Measurements from ENCODE around the gene ZNF446.
A peak's percentile ranks its signal among the peaks of the same experiment; 100 is the strongest.
"Not testable (repeated sequence)": the region's sequence is repeated elsewhere in the genome, so short reads cannot be mapped to it uniquely, and the experiment has no call there.

The ZNF446 gene

DNA sequence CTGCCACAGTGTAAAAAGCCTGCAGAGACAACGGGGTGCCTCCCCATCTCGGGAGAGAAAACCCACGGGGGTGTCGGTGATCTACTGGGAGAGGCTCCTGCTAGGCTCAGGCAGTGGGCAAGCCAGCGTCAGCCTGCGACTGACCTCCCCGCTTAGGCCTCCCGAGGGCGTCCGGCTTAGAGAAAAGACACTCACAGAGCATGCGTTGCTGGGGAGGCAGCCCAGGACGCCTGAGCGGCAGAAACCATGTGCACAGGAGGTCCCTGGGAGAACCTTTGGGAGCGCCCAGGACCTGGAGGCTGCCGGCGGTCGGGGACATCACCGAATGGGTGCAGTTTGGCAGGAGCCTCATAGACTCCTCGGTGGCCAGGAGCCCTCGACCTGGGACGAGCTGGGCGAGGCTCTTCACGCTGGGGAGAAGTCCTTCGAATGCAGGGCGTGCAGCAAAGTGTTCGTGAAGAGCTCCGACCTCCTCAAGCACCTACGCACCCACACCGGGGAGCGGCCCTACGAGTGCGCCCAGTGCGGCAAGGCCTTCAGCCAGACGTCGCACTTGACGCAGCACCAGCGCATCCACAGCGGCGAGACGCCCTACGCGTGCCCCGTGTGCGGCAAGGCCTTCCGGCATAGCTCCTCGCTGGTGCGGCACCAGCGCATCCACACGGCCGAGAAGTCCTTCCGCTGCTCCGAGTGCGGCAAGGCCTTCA, 5.2 kb upstream of the ZNF446 start:
- DNase-seq = not testable (repeated sequence)

DNA sequence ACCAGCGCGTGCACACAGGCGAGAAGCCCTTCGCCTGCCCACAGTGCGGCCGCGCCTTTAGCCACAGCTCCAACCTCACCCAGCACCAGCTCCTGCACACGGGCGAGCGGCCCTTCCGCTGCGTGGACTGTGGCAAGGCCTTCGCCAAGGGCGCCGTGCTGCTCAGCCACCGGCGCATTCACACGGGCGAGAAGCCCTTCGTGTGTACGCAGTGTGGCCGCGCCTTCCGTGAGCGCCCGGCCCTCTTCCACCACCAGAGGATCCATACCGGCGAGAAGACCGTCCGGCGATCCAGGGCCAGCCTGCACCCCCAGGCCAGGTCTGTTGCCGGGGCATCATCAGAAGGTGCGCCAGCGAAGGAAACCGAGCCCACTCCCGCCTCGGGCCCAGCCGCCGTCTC, 4.4 kb upstream of the ZNF446 start:
- no peak for DNase-seq

DNA sequence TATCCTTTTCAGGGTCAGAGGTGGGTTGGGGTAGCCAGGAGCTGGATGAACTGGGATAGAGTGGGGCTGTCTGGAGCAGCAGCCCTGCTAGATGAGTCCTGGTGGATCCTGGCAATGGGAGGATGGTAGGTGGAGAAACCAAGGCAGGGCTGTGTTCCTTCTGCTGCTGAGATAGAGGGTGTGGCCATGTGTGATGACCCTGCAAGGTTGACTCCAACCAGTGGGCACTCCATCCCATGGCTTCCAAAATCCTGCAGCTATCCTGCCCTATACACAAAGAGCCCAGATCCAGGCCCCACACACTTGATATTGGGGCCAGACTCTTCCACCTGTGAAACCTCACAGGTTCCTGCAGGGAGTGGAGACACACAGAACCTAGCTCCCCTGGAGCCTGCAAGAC, 2.4 kb upstream of the ZNF446 start:
- no peak for DNase-seq

DNA sequence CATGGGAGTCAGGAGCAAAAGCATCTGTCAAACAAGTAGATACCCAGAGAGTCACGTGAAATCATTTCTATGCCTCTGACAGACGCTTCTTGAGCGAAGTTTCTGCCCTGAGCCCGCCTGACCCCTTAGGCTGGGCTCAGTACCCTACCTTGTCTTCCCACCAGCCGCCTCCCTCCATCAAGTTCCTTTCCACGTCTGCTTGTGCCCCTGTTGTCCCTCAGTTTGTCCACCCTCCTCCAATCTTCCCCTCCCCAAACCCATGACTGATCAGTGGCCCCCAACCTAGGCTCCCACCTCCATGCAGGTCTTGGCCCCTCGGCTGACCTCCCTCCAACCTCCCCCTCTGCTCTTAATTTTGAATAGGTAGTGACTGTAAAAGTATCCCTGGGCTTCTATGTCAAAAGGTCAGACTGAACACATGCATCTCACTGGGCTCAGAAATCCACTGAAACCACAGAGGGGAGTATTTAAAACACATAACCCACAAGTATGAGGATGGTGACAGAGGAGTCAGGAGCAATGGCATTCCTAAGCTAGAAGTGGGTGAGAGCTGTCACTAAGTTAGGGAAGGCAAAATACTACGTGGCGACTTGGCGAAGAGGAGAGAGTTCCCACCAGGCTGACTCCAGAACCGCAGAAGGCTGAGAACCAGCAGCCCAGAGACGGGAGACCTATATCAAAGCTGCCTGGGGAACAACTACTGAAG, 1.7 kb upstream of the ZNF446 start:
- no peak for DNase-seq

DNA sequence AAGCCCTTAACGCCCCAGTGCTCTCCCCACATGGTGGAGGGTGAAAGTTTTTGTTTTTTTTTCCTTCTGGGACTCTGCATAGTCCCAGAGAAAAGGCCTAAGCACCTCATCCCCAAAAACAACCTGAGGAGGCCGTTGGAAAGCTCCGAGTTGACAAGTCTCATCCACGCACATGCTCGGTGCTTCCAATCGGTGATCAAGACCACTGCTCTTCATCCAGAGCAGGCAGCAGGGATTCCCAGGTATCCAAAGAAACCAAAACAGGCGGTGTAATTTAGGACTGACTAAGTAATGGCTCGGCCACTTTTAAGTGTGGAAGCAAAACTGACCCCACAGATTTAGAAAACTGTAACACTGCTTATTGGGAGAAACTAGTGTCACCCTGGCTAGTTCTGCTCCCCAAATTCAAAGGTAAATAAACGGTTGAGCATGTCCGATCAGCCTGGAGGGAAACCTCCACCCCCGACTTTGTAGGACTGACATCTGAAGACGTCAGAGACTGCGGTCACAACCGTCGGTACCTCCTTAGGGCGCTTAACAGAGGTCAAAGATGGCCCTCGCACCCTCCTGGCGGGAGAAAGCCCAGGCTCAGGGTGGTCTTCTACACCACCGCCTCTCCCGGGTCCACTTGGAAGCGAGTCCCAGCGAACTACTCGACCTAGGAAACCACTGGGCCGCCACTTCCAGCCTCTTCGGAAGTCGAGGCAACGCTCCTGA, 997 bp upstream of the ZNF446 start:
- no peak for DNase-seq

DNA sequence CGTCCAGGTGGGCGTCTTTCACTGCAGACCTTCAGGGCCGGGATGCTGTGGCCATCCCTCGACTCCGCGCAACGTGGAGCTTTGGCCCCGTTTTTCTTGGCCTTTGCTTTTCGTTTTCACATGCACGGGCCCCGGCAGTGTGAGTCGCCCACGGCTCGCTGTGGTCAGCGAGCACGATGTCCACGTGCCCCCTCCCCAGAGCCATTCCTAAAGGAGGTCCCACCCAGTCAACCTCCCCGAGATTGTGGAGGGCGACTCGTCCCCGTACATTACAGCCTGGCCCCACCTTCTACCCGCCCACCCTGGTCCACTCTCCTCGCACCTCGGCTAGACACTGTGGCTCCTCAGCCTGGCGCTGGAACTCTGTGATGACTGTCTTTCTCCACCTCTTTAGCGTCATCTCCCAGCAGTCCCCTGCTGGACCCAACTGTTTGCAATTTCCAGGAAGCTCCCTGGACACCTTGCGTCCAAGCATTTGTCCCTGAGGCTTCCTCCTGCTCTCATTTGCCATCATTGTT, 405 bp downstream of the ZNF446 start:
- no peak for DNase-seq

DNA sequence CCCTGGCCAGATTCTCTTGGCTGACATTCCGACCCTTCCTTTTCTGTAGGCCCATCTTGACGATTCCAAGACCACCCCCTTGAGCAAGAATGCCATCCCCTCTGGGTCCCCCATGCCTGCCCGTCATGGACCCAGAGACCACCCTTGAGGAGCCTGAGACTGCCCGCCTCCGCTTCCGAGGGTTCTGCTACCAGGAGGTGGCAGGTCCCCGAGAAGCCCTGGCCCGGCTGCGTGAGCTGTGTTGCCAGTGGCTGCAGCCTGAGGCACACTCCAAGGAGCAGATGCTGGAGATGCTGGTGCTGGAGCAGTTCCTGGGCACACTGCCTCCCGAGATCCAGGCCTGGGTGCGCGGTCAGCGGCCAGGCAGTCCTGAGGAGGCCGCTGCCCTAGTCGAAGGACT, 978 bp downstream of the ZNF446 start:
- DNase-seq = no peak

DNA sequence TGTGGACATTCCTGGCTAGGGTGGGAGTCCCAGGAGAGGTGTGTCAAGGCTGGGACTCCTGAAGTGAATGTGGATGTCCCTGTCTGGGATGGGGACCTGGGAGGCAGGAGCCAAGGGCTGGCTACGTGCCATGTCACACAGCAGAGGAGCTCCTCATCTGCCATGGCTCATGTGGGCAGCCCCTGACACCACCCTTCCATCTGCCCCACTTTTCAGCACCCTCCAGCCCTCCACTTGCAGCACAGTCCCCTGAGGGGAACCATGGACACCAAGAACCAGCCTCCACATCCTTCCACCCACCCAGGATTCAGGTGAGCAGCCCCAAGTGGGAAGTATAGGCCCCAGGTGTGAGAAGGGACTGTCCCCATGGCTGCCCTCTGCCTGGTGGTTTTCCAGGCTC, 1.7 kb downstream of the ZNF446 start:
- DNase-seq = no peak

DNA sequence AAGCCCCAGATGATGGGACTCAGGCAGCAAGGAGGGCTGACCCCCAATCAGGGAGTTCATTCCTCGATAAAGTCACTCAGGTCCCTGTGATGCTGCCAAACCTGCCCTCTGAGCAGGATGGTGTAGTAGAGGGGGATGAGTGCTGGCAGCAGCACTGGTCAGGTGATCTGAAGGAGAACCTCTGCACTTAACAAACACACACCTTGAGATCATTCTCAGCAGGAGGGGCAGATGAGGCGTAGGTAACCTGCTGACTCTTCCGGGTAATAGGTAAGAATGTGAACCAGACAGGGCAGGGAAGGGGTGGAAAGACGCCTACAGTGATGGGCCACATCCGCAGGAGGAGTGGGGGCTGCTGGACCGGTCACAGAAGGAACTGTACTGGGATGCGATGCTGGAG, 3.2 kb downstream of the ZNF446 start:
- DNase-seq = no peak

DNA sequence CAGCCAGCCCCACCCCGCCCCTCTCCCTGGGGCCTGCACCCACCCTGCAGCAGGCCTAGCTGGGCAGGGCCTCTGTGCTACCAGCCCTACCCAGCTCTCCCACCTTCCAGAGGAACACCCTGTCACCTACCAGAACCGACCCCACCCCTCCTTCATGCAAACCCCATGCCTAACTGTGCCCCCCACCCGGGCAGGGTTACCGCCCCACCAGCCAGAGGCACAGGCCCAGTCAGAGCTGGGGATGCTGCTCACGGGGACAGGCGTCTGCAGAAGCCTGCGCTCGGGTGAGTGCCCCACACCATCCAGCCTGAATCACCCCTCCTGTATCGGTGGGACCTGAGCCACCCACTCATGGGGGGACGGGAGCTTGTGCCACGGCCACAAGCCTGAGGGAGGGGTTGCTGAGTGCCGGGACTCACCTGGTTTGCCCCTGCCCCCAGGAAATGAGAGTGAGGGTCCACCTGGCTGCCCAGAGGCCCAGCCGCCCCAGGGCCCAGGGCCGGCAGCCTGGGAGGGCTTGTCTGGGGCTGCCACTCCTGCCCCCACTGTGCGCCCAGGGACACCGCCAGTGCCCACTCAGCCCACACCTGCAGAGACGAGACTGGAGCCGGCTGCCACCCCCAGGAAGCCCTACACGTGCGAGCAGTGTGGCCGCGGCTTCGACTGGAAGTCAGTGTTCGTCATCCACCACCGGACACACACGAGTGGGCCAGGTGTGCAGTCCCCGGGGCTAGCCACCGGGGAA, 3.8 kb downstream of the ZNF446 start:
- DNase-seq = no peak

DNA sequence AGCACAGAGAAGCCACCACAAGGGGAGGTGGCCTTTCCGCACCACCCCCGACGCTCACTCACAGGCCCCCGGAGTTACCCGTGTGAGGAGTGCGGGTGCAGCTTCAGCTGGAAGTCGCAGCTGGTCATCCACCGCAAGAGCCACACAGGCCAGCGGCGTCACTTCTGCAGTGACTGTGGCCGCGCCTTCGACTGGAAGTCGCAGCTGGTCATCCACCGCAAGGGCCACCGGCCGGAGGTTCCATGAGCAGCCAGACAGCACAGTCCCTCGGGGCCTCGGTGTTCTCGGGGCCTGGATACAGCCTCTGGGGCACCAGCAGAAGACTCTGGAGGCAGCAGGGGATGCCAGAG, 4.3 kb downstream of the ZNF446 start:
- DNase-seq = no peak

DNA sequence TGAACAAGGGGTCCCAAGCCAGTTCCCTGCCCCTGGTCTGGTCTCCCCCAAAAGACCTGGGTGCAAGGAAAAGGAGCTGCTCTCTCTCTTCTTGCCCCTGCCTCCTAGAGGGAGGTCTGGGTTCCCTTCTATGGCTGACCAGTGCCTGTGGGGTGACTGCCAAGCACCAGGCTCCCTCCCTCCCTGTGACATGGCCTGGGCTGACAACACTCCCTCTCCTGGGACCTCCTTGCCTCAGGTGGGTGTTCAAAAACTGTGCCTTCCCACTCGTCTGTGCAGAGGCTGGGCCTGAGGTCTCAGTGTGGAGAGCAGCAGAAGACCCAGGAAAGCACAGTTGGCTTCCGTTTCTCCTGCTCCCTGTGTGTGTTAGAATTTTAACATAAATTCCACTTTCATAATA, 4.7 kb downstream of the ZNF446 start:
- DNase-seq = no peak

DNA sequence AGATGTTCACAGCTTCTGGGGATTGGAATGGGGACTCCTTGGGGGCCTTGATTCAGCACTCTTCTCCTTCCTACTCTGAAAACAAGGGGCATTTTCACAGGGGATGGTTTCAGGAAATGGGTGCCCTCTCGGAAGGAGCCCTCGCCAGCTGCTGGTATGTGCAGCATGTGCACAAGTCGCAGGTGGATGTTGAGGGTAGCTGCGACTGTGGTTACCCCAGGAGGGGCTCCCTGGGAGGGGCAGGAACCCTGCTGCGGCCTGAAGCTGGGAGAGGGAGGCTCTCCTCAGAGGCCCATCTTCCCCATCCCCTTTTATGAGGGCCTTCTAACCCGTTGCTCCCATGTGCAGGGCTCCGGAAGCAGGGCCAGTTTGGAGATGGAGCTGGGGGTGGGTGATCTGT, 6.2 kb downstream of the ZNF446 start:
- DNase-seq = no peak

DNA sequence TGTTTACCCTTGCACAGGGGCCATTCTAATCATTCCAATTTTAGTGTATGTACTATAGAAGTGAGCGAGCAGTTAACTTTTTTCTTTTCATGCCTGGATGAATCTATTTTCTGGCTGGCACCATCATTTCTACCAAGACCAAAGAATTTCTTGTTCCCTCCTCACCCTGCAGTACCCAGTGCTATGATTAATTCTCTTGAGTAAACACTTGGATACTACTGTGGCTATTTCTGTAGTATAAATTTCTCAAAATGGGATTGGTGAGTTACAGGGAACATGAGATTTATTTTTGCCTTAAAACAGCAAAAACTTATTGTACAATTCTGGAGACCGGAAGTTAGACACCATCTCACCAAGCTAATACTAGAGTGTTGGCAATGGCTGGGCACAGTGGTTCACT, 7.6 kb downstream of the ZNF446 start:
- no peak for DNase-seq

DNA sequence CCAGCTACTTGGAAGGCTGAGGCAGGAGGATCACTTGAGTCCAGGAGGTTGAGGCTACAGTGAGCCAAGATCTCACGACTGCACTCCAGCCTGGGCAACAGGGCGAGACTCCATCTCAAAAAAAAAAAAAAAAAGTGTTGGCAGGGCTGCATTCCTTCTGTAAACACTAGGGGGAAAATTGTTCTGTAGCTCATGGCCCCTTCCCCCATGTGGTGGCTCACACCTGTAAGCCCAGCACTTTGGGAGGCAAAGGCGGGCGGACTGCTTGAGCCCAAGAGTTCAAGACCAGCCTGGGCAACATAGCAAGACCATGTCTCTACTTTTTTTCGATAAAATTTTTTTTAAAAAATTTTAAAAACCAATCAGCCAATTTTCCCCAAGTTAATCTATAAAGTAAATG, 8.2 kb downstream of the ZNF446 start:
- not testable (repeated sequence) for DNase-seq

DNA sequence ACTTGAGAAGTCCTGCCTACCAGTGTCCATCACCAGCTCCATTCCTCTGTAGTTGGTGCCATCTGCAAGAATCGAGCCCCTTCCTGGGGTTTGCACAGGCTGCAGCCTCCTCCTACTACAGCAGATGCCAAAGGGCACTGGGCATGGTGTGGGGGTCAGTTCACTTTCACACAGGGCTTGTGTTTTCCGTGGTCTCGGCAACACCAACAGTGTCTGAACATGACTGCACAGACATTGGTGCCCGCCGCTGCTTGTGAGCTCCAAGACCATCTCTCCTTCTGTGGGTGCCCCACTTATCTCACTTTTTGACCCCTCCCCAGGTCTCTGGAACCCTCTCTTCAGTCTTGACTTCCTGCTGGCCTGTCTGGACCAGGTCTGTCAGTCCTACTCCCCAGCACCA, 15.2 kb downstream of the ZNF446 start:
- DNase-seq = no peak

DNA sequence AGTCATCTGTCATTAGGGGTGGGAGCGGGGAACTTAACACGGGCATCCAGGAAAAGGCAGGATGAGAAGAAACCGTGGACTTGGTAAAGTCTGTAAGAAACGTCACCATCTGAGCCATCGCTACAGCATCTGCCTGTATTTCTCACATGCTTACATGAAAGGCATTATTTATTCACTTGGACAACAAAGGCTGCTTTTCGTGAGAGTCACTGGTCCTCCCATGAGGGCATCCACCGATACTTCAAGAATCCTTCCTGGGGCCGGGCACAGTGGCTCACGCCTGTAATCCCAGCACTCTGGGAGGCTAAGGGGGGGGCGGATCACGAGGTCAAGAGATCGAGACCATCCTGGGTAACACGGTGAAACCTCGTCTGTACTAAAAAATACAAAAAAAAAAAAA, 16.1 kb downstream of the ZNF446 start:
- no peak for DNase-seq

DNA sequence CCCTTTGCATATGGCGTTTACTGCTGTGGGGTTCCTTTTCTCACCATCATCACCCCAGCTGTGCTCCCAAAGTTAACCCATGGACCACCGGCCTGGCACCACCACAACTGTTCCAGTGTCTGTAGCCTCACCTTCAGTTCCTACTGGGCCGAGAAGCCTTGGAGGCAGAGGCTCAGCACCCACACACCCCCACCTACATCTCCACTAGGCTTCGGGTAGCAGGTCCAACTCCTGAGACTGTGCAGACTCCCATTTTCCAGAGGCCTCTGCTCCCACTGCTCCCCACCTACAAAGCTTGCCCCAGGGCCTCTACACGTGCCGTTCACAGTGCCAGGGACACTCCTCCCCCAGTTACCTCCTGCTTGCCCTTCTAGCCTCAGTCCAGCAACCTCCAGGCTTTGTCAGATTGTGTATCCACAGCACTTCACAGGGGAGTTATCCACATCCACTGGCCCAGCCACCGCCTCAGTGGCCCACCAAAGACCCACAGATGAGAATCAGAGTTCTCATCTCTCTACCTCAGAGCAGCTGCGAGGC, 21.6 kb downstream of the ZNF446 start:
- DNase-seq = no peak

DNA sequence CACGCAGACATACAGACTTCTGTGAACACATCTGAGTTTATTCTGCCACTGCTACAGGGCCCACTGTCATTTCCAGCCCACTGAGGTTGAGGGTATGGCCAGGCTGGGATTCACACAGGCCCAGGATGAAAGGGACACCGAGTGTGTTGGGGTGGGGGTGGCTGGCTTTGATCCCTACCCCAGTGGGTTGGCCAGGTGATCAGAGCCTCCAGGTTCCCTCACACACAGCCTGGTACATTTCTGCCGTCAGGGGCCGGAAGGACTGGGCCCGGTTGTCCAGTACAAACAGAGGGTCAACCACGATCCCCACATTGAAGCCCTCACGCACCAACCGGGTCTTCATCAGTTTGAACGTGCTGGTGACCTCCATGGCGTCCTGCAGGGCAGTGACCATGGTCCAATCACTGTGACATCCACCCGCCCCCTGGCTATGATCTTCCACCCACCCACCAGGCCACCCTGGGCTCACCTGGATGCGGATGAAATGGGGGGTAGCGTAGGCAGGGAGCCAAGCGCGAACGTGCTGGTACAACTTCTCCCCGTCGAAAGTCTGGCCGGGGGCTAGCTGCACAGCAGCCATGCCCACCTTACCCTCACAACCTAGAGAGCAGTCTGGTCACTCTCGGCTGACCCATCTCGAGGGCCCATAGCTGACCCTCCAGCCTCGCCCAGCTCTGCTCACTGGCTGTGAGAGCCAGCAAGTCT, 22.3 kb downstream of the ZNF446 start:
- DNase-seq = no peak

DNA sequence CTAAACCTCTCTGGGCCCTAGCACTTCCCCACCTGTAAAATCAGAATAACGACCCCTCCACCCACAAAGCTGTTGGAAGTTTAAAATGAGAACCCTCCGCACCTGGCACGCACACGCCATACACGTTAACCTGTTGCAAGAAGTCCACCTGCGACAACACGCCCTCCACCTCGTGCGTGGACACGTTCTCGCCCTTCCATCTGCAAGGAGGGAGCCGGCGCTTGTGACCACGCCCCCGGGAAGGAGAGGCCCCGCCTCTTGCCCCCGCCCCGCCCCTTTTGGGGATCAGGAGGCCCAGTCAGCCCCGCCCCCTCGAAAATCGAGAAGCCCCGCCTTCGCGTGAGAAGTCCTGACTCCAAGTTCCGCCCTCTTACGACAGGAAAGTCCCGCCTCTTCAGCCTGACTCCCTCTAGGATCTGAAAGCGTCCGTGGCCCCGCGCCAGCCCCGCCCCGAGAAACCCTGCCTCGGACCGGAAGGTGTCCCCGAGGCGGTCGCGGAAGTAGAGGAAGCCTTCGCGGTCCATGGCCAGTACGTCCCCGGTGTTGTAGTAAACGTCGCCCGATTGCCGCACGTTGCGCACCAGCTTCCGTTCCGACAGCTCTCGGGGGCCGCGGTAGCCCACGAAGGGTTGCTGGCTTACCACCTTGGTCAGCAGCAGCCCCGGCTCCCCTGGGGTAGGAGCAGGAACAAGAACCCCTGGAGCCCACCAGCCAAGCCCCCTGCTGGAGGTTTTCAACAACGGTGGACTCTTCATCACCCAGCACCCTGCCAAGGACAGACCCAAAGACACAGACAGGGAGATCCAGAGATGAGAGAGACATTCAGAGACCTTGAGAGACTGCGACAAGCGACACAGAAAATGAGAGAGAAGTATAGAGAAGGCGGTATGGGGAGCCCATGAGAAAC, 23.1 kb downstream of the ZNF446 start:
- peak; percentile 99 to 100 for DNase-seq

DNA sequence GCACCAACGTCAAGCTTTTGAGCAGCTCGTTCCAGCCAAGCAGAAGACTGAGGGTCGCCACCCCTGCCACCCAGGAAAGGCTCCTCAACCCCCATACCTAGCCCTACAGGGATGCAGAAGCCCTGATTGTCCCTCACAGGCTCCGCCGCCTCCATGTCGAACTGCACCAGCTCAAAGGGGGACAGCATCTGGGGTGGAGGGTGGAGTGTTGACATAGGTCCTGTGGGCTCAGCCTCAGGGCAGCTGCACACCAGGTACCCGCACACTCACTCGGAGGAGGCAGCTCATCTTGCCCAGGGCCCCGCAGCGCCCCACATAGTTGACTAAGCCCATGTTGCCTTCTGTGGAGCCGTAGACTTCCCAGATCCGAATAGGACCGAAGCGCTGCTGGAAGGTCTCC, 24.1 kb downstream of the ZNF446 start:
- DNase-seq = no peak
